OCI-LY3 (cell line): ENCODE results near the gene FZD2.

ENCODE experiments used
- EZH2phosphoT487 ChIP-seq: fragments of 200-600 bp; shearing (Covaris generic); IDR thresholded peaks from 2 replicates; pipeline ENCODE4 v1.6.1; 2018; ENCODE audit warnings: antibody characterized with exemption, mixed run types, low read depth
- TF ChIP-seq, protein P1 (sequence below): fragments of 200-600, 300-600 bp; sonication (generic); IDR thresholded peaks from 2 replicates; pipeline ENCODE4 v1.5.1; 2014; ENCODE audit warnings: antibody characterized with exemption, low read length, low read depth

DNA sequence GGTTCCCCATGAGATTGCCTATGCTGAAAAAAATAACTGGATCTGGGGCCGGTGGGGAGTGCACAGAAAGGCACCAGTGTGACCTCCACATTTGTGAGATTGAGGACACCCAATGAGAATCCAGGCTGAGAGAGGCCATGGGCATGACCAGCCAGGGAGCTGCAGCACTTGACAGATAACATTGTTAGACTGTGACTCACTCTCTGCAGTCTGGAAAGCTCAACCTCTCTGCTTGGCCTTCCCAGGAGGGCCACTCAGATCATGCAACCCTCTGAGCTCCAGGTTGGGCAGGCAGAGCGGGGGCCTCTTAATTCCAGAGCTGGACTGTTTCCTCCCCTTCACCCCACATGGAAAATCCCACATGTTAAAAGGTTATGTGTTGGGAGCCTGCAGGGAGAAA is 30.1 kb downstream of the FZD2 start:
- TF ChIP-seq, protein P1, sequence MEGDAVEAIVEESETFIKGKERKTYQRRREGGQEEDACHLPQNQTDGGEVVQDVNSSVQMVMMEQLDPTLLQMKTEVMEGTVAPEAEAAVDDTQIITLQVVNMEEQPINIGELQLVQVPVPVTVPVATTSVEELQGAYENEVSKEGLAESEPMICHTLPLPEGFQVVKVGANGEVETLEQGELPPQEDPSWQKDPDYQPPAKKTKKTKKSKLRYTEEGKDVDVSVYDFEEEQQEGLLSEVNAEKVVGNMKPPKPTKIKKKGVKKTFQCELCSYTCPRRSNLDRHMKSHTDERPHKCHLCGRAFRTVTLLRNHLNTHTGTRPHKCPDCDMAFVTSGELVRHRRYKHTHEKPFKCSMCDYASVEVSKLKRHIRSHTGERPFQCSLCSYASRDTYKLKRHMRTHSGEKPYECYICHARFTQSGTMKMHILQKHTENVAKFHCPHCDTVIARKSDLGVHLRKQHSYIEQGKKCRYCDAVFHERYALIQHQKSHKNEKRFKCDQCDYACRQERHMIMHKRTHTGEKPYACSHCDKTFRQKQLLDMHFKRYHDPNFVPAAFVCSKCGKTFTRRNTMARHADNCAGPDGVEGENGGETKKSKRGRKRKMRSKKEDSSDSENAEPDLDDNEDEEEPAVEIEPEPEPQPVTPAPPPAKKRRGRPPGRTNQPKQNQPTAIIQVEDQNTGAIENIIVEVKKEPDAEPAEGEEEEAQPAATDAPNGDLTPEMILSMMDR = no peak
- no peak for TF ChIP-seq EZH2phosphoT487
